Right kidney (tissue), 1 donor: ENCODE results near the gene CLEC4M.
"Not testable (repeated sequence)": the region's sequence is repeated elsewhere in the genome, so short reads cannot be mapped to it uniquely, and the experiment has no call there.

Source experiments
- DNase-seq: peaks from one replicate; pipeline ENCODE4 v3.0.0-alpha.2; 2016

The CLEC4M gene

GRCh38 chr19:7815325-7815724 is 52.3 kb downstream of the CLEC4M start:
- DNase-seq, result no peak

GRCh38 chr19:7816040-7816439 is 53.0 kb downstream of the CLEC4M start:
- not testable (repeated sequence) for DNase-seq

- no peak for DNase-seq
These were observed 54.8 kb downstream of the CLEC4M start for GRCh38 chr19:7817801-7818200.

DNA sequence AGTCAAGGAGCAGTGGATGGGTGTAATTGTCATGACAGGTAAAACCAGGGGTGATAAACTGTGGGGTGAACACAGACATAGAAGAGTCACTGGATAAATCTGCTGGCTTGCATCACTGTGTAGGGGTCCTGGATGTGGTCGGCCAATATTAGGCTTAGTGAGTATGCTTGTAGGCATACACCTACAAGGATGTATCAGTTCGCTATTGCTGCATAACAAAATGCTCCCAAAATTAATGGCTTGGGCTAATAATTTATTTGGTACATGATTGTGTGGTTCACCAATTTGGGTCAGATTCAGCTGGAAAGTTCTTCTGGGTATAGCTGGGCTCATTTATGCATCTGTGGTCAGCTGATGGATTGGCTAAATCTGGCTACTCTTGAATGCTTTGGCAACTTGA is 55.8 kb downstream of the CLEC4M start:
- no peak for DNase-seq
